HG03064 (cell line): Measurements from ENCODE around the gene NAGLU.
"Not testable (repeated sequence)": the region's sequence is repeated elsewhere in the genome, so short reads cannot be mapped to it uniquely, and the experiment has no call there.

ENCODE experiments used
- ATAC-seq: cut with Tn5 transposase; IDR thresholded peaks from one replicate; pipeline ENCODE4 v1.9.1; 2021; ENCODE audit warnings: low read depth; ENCODE audit not compliant: unreplicated experiment

Gene NAGLU

DNA sequence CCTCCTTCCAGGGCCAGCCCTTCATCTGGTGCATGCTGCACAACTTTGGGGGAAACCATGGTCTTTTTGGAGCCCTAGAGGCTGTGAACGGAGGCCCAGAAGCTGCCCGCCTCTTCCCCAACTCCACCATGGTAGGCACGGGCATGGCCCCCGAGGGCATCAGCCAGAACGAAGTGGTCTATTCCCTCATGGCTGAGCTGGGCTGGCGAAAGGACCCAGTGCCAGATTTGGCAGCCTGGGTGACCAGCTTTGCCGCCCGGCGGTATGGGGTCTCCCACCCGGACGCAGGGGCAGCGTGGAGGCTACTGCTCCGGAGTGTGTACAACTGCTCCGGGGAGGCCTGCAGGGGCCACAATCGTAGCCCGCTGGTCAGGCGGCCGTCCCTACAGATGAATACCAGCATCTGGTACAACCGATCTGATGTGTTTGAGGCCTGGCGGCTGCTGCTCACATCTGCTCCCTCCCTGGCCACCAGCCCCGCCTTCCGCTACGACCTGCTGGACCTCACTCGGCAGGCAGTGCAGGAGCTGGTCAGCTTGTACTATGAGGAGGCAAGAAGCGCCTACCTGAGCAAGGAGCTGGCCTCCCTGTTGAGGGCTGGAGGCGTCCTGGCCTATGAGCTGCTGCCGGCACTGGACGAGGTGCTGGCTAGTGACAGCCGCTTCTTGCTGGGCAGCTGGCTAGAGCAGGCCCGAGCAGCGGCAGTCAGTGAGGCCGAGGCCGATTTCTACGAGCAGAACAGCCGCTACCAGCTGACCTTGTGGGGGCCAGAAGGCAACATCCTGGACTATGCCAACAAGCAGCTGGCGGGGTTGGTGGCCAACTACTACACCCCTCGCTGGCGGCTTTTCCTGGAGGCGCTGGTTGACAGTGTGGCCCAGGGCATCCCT, 7.4 kb downstream of the NAGLU start:
- no peak for ATAC-seq

DNA sequence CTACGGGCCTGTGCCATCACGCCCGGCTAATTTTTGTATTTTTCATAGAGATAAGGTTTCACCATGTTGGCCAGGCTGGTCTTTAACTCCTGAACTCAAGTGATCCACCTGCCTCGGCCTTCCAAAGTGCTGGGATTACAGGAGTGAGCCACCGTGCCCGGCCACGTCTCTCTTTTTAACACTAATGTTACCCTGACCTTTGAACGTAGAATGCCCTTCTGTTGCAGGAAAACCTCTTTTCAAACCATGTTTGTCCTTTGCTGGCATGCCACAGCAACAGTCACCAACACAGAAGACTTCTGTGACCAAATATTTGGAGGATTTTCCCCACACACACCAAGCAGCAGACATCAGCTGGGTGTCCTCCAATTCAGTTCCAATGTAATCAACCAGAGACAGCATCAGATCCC, 8.8 kb downstream of the NAGLU start:
- no peak for ATAC-seq

DNA sequence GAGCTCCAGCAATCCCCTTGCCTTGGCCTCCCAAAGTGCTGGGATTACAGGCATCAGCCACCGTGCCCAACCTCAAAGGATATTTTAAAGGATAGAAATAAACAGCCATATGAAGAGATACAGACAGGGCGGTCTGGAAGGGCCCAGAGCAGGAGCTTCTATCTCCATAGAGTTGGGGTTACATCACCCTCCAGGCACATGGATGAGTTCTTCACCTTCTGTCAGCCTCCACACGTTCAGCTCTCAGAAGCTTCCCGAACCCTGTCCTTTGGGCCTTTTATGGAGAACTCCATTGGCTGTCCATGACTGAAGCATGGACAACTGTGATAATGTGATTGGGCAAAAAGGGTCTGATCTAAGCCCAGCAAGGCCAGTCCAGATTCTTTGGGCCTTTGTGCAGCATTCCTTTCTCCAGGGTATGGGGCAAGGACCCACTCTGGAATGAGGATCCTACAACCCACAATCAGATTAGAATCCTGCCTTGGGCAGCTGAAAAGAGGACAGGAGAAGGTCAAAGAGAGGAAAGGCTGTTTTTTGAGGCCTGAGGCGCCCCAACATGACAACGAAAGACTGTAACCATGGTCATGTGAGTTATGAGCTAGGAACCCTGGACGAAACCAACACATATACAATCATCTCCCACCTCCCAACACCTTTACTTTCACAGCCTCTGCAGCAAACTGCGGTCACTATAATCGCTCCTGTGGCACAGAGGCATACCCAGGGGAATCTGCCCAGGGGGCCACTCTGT, 9.9 kb downstream of the NAGLU start:
- ATAC-seq: not testable (repeated sequence)

DNA sequence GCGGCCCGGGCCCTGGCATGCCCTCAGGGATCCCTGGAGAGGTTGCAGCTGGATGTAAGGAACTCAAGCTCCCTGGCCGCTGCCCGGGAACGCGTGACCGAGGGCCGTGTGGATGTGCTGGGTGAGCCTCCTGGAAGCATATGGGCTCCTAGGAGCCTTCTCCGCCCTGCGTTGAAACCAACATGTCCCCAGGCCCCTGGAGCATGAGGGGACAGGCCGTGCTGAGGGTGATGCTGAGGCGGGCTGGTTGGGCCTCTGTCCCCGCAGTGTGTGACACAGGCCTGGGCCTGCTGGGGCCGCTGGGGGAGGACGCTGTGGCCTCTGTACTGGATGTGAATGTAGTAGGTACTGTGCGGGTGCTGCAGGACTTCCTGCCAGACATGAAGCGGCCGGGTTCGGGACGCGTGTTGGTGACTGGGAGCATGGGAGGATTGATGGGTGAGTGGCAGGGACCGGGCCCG, 11.0 kb downstream of the NAGLU start:
- no peak for ATAC-seq

DNA sequence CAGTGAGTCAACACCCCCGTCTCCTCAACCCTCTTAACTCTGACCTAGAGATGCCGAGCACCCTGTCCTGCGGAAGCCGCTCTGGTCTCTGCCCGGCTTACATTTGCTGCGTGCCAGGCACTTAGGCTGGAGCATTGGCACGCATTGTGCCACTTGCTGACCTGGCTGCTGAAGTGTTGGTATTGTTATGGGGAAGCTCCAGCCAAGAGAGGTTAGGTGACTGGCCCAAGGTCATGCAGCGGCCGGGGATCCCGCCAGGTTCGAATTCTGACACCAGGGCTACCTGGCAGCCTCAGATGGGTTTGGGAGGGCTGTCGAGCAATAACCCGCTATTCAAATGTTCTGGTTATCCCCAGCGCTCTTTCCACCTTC, 11.6 kb downstream of the NAGLU start:
- ATAC-seq: no peak

DNA sequence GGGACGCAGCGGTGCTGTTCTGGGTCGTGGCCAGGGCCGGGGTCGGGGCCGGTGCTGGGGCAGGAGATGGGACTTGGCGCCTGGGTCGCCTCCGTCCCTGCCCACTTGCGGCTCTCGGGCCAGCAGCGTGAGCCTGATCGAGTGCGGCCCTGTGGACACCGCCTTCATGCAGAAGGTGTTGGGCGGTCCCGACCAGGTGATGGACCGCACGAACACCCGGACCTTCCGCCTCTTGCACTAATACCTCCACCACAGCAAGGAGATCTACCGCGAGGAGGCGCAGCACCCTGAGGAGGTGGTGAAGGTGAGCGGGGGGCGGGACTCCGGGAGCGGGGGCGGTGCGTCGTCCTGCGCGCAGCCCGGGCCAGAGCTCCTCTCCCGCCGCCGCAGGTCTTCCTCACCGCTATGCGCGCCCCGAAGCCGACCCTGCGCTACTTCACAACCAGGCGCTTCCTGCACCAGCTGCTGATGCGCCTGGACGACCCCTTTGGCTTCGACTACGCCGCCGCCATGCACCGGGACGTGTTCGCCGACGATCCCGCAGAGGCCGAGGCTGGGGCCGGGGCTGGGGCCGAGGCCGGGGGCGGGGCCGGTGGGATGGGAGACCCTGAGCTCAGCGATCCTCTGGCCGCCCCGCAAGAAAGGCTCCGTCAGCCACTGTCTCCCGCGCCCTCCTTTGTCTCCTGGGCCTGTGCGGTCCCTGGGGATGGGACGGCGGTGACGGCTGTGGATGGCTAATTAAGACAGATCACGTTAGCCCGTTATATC, 12.2 kb downstream of the NAGLU start:
- ATAC-seq: no peak

DNA sequence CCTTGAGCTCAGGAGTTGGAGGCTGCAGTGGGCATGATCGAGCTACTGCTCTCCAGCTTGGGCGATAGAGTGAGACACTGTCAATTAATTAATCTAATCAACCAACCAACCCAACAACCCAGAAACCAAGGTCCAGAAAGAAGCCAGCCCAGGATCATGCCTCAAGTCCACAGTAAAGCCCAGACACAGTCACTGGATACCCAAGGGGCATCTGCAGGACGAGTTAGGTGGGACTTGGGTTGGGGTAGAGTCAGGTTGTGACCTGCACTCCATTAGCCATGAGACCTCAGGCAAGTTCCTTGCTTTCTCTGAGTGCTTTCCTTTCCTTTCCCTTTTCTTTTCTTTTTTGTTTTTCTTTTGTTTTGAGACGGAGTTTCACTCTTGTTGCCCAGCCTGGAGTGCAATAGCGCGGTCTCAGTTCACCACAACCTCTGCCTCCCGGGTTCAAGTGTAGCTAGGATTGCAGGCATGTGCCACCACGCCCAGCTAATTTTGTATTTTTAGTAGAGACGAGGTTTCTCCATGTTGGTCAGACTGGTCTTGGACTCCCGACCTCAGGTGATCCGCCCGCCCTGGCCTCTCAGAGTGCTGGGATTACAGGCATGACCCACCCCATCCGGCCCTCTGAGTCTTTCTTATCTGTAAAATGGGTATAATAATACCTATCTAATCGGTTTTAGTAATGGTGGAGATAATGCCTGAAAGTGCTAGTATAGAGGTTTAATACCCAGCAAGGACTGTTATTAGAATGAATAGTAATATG, 13.1 kb downstream of the NAGLU start:
- no peak for ATAC-seq

DNA sequence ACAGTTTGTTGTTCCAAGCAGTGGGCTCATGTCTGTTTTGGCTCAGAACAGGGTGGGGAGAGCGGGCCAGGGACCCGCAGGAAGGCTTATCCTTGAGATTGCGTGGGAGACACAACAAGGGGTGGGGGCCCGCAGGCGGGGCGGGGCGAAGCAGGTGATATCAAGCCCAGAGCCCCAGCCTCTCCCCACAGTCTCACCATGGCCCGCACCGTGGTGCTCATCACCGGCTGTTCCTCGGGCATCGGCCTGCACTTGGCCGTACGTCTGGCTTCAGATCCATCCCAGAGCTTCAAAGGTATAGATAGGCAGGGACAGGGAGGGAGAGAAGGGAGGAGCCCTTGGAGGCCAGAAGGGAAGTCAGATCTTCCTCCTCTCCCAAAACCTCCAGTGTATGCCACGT, 16.7 kb downstream of the NAGLU start, which contains the start of gene HSD17B1:
HSD17B1 (plus strand) TSS at position 188 of the 400 bp plus-strand sequence; CDS start at position 199, 11 bp downstream.
- not testable (repeated sequence) for ATAC-seq

DNA sequence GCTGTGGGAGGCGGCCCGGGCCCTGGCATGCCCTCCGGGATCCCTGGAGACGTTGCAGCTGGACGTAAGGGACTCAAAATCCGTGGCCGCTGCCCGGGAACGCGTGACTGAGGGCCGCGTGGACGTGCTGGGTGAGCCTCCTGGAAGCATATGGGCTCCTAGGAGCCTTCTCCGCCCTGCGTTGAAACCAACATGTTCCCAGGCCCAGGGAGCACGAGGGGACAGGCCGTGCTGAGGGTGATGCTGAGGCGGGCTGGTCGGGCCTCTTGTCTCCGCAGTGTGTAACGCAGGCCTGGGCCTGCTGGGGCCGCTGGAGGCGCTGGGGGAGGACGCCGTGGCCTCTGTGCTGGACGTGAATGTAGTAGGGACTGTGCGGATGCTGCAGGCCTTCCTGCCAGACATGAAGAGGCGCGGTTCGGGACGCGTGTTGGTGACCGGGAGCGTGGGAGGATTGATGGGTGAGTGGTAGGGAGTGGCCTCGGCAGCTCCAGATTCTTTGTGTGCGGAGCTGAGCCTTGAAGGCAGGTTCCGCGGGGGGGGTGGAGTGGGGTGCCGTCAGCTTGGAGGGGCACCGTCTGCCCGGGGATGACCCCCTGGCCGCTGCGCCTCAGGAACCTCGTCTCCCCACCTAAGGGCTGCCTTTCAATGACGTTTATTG, 17.2 kb downstream of the NAGLU start:
- no peak for ATAC-seq

DNA sequence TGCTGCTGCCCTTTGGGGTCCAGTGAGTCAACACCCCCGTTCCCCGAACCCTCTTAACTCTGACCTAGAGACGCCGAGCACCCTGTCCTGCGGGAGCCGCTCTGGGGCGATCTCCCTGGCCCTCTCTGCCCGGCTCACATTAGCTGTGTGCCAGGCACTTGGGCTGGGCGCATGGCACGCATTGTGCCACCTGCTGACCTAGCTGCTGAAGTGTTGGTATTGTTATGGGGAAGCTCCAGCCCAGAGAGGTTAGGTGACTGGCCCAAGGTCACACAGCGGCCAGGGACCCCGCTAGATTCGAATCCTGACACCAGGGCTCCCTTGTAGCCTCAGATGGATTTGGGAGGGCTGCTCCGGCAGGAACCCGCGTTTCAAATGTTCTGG, 17.8 kb downstream of the NAGLU start:
- ATAC-seq: no peak

DNA sequence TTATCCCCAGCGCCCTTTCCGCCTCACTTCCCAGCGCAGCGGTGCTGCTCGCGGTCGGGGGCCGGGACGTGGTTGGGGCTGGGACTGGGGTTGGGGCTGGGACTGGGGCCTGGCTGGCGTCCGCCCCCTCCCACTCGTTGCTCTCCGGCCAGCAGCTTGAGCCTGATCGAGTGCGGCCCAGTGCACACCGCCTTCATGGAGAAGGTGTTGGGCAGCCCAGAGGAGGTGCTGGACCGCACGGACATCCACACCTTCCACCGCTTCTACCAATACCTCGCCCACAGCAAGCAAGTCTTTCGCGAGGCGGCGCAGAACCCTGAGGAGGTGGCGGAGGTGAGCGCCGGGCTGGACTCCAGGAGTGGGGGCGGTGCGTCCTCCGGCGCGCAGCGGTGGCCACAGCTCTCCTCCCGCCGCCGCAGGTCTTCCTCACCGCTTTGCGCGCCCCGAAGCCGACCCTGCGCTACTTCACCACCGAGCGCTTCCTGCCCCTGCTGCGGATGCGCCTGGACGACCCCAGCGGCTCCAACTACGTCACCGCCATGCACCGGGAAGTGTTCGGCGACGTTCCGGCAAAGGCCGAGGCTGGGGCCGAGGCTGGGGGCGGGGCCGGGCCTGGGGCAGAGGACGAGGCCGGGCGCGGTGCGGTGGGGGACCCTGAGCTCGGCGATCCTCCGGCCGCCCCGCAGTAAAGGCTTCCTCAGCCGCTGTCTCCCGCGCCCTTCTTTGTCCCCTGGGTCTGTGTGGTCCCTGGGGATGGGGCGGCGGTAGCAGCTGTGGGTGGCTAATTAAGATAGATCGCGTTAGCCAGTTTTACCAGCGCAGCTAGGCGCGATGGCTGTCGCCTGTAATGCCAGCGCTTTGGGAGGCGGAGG, 18.4 kb downstream of the NAGLU start:
- ATAC-seq: peak; percentile 58

DNA sequence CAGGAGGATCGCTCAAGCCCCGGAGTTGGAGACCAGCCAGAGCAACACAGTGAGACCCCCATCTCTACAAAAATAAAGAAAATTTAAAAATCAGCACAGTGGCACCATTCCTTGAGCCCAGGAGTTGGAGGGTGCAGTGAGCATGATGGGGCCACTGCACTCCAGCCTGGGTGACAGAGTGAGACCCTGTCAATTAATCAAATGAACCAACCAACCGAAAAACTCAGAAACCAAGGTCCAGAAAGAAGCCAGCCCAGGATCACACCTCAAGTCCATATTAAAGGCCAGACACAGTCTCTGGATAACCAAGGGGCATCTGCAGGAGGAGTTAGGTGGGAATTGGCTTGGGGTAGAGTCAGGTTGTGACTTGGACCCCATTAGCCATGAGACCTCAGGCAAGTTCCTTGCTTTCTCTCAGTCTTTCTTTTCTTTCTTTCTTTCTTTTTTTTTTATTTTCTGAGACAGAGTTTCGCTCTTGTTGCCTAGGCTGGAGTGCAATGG, 19.1 kb downstream of the NAGLU start:
- ATAC-seq: no peak

DNA sequence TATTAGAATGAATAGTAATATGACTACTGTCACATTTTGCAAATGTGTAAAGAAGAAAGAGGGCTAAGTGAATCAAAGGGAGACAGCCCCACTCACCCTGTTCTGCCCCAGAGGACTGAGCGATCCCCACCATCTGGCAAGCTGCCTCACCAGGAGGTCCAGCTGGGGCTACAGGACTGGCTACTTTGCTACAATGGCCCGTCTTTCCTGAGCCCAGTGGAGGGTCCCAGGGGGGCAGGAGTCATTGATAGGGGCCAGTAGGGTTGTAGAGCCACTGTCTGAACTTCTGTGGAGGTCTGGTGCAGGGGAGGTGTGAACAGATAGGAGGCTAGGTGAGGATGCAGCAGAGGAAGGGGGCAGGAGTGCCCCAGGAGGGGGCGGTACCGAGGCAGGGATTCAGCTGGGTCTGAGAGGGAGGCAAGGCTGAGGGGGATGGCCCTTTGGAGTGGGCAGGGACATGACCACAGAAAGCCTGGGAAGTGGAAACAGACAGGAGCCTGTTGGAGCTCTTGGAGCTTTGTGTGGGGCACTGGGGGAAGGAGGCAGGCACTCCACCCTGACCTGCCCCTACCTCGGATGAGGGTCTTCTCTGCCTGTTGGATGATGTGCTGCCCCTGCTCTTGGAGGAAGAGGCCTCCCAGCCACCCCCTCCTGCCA, 20.0 kb downstream of the NAGLU start:
- ATAC-seq: not testable (repeated sequence)

DNA sequence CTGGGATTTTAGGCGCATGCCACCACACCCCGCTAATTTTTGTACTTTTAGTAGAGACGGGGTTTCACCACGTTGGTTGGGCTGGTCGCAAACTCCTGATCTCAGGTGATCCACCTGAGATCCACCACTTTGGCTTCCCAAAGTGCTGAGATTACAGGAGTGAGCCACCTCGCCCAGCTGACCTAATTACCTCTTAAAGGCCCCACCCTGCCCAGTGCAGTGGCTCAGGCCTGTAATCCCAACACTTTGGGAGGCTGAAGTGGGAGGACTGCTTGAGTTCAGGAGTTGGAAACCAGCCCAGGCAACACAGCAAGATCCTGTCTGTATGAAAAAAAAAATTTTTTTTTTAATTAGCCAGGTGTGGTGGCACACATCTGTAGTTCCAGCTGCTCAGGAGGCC, 23.0 kb downstream of the NAGLU start:
- no peak for ATAC-seq

DNA sequence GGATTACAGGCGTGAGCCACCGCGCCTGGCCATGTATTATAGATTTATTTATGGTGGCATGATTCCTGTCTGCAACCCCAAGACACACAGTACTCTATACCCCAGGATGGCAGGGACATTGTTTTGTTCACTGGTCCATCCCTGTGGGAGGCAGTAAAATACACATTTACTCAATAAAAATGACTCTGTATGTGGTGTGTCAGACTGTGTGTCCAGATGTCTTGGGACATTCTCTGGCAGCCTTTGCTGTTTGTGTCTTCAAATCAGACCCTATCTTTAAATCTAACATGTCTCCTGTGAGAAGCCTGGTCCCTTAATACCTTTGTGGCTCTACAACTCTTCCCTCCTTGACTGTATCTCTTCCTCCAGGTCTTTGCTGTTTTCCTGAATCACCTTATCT, 24.2 kb downstream of the NAGLU start:
- ATAC-seq: no peak

DNA sequence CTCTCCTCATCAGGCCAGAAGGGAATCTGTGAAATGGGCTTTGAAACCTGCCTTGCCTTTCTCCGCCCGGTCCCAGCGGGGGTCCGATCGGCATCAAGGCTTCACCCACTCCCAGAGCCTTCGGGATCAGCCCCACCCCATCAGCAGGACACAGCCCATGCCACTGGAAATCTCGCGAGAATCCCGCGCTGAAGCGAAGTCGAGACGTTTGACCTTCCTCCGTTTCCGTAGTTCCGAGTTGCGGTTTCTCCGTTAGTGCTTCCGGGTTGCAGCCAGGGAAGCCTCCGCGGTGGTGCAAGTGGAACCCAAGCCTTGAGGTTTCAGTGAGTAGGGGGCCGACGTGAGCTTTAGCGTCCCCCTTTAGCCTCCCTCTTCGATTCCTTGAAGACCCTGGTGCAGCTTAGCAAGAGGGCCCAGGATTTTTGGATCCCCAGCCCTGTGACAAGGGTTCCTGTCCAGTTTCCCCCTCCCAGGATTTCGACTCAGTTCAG, 25.9 kb downstream of the NAGLU start, which contains the start of gene COASY:
COASY (plus strand) TSS at position 252 of the 491 bp plus-strand sequence. CDS start 475 bp downstream, outside the sequence.
- ATAC-seq: no peak

DNA sequence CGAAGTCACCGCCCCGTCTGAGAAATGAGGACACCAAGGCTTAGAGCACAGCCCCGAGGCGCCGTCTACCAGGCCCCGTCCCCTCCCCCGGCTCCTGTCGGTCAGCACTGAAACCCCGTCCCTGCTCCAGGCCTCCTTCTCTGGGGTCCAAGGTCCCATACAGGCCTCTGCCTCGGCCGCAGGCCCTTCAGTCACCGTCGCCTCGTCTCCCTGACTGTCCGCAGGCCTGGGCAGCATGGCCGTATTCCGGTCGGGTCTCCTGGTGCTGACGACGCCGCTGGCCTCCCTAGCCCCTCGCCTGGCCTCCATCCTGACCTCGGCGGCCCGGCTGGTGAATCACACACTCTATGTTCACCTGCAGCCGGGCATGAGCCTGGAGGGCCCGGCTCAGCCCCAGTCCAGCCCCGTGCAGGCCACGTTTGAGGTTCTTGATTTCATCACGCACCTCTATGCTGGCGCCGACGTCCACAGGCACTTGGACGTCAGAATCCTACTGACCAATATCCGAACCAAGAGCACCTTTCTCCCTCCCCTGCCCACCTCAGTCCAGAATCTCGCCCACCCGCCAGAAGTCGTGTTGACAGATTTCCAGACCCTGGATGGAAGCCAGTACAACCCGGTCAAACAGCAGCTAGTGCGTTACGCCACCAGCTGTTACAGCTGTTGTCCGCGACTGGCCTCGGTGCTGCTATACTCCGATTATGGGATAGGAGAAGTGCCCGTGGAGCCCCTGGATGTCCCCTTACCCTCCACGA, 26.5 kb downstream of the NAGLU start:
- no peak for ATAC-seq
